HepG2 (cell line): ENCODE data around the gene CA9. TPM values are rescaled to one million over a fixed set of nuclear protein-coding genes. Genes with fewer than 3 reads are reported as not detected.

Experiments used
- ADNP ChIP-seq: sonication (generic); formaldehyde crosslinking; IDR thresholded peaks from 2 replicates; pipeline ENCODE4 v1.4.0; 2020; ENCODE audit warnings: missing genetic modification reagents
- AGO2 ChIP-seq: fragments of 200-400 bp; formaldehyde crosslinking; optimal IDR thresholded peaks from 2 replicates; pipeline ENCODE3; 2017; ENCODE audit warnings: mild to moderate bottlenecking, low read depth, low read length, moderate library complexity
- CTCF ChIP-seq: sonication (generic); formaldehyde crosslinking; IDR thresholded peaks from 2 replicates; pipeline ENCODE4 v1.5.0; 2020; ENCODE audit warnings: mild to moderate bottlenecking, missing genetic modification reagents, moderate library complexity
- FOSL1 ChIP-seq: sonication (generic); formaldehyde crosslinking; IDR thresholded peaks from 2 replicates; pipeline ENCODE4 v1.9.0; 2021; ENCODE audit warnings: missing genetic modification reagents, borderline replicate concordance
- GMEB1 ChIP-seq: sonication (generic); formaldehyde crosslinking; IDR thresholded peaks from 2 replicates; pipeline ENCODE4 v1.5.1; 2020; ENCODE audit warnings: missing genetic modification reagents, mild to moderate bottlenecking, borderline replicate concordance
- GPBP1L1 ChIP-seq: sonication (generic); formaldehyde crosslinking; IDR thresholded peaks from 2 replicates; pipeline ENCODE4 v1.5.0; 2020; ENCODE audit warnings: mild to moderate bottlenecking, missing genetic modification reagents
- HIC2 ChIP-seq: sonication (generic); formaldehyde crosslinking; IDR thresholded peaks from 2 replicates; pipeline ENCODE4 v1.9.0; 2022; ENCODE audit warnings: low read depth, missing genetic modification reagents
- MED8 ChIP-seq: sonication (generic); formaldehyde crosslinking; IDR thresholded peaks from 2 replicates; pipeline ENCODE4 v1.8.1; 2023; ENCODE audit warnings: mild to moderate bottlenecking, missing genetic modification reagents; ENCODE audit not compliant: insufficient replicate concordance
- NAIF1 ChIP-seq: sonication (generic); formaldehyde crosslinking; IDR thresholded peaks from 2 replicates; pipeline ENCODE4 v1.5.0; 2020; ENCODE audit warnings: mild to moderate bottlenecking, missing genetic modification reagents, borderline replicate concordance
- PBX2 ChIP-seq: IDR thresholded peaks from 2 replicates; pipeline ENCODE4 v1.6.1; 2016; ENCODE audit warnings: control low read depth
- PITX1 ChIP-seq: sonication (generic); formaldehyde crosslinking; IDR thresholded peaks from 2 replicates; pipeline ENCODE4 v1.5.1; 2020; ENCODE audit warnings: mild to moderate bottlenecking, missing genetic modification reagents
- SSRP1 ChIP-seq: IDR thresholded peaks from 2 replicates; pipeline ENCODE4 v1.6.1; 2016; ENCODE audit warnings: control low read depth
- THYN1 ChIP-seq: sonication (generic); formaldehyde crosslinking; IDR thresholded peaks from 2 replicates; pipeline ENCODE4 v1.8.1; 2023; ENCODE audit warnings: low read depth, mild to moderate bottlenecking, moderate library complexity, missing genetic modification reagents, borderline replicate concordance
- TOE1 ChIP-seq: sonication (generic); formaldehyde crosslinking; IDR thresholded peaks from 2 replicates; pipeline ENCODE4 v1.4.0; 2020; ENCODE audit warnings: mild to moderate bottlenecking, missing genetic modification reagents
- TSC22D2 ChIP-seq: sonication (generic); formaldehyde crosslinking; IDR thresholded peaks from 2 replicates; pipeline ENCODE4 v1.5.1; 2020; ENCODE audit warnings: missing genetic modification reagents, mild to moderate bottlenecking, borderline replicate concordance
- ZBTB7A ChIP-seq: sonication (generic); formaldehyde crosslinking; IDR thresholded peaks from 2 replicates; pipeline ENCODE4 v1.8.0; 2022; ENCODE audit warnings: mild to moderate bottlenecking, missing genetic modification reagents
- ZBTB8A ChIP-seq: sonication (generic); formaldehyde crosslinking; IDR thresholded peaks from 2 replicates; pipeline ENCODE4 v1.4.0; 2020; ENCODE audit warnings: mild to moderate bottlenecking, low read depth, missing genetic modification reagents, borderline replicate concordance
- ZFX ChIP-seq: sonication (generic); formaldehyde crosslinking; IDR thresholded peaks from 2 replicates; pipeline ENCODE4 v1.4.0; 2020; ENCODE audit warnings: mild to moderate bottlenecking, low read depth, missing genetic modification reagents, moderate library complexity
- ZKSCAN1 ChIP-seq: fragments of 150-350 bp; IDR thresholded peaks from 2 replicates; pipeline ENCODE4 v1.6.1; 2014; ENCODE audit warnings: low read length
- ZNF101 ChIP-seq: sonication (generic); formaldehyde crosslinking; IDR thresholded peaks from 2 replicates; pipeline ENCODE4 v1.4.0; 2020; ENCODE audit warnings: mild to moderate bottlenecking, low read depth, missing genetic modification reagents, borderline replicate concordance
- ZNF430 ChIP-seq: sonication (generic); formaldehyde crosslinking; IDR thresholded peaks from 2 replicates; pipeline ENCODE4 v1.9.0; 2021; ENCODE audit warnings: mild to moderate bottlenecking, missing genetic modification reagents
- ZNF615 ChIP-seq: sonication (generic); formaldehyde crosslinking; IDR thresholded peaks from 2 replicates; pipeline ENCODE4 v1.5.0; 2020; ENCODE audit warnings: mild to moderate bottlenecking, missing genetic modification reagents, borderline replicate concordance
- polyA plus RNA-seq, 8 experiments: library from polyadenylated mRNA; depleted of rRNA in 3 of 8; stranded (reverse) in 7 of 8; unstranded in 1 of 8; fragments of >200 nt; fragmentation: Illumina TruSeq in 4 of 8; extraction: Trizol in 4 of 8; gene quantifications; 2 replicates each; pipeline versions ENCODE4 v1.2.1 to v1.2.3, GENCODE V29; 2011 to 2016; ENCODE audit warnings: low read depth in 4 of 8, missing spikeins in 1 of 8, mixed read lengths in 1 of 8; ENCODE audit not compliant: insufficient read depth in 1 of 8
- total RNA-seq, 5 experiments: library from RNA; depleted of rRNA; stranded (reverse); fragments of >200 nt; fragmentation: Illumina TruSeq; extraction: Trizol; gene quantifications; 2 replicates each; pipeline ENCODE4 v1.2.3, GENCODE V29; 2016; ENCODE audit warnings: low read depth in 1 of 5

The CA9 gene
- total and polyA plus RNA-seq, 2 of the 13 experiments (the other 11 are each of a cell fraction or from before 2014, with no cell fraction given): 0.13 to 152 TPM

GRCh38 chr9:35657546-35658136 lies 16.1 kb upstream of the CA9 start, which contains the start of gene RMRP (continued):
- peak; percentile 97 for TF ChIP-seq GMEB1 (CRISPR knock-in tag)
- TF ChIP-seq TOE1 (CRISPR knock-in tag): 0 out of 2 replicates have a peak, but pooled peaks have one; percentile 34
- no peak for TF ChIP-seq PBX2 (CRISPR knock-in tag)
- peak; percentile 65 for TF ChIP-seq CTCF
- TF ChIP-seq THYN1 (CRISPR knock-in tag): no peak
- TF ChIP-seq SSRP1: peak; percentile 99
- peak; percentile 53; the same call in 1 of the 2 replicates for TF ChIP-seq ZBTB8A
- TF ChIP-seq NAIF1 (CRISPR knock-in tag): peak; percentile 97
- TF ChIP-seq GPBP1L1 (CRISPR knock-in tag): no peak
- no peak; the same call in 1 of the 2 replicates for TF ChIP-seq TSC22D2
- peak; percentile 86 for TF ChIP-seq PITX1 (CRISPR knock-in tag)
- peak; percentile 35; the same call in 1 of the 2 replicates for TF ChIP-seq FOSL1 (CRISPR knock-in tag)
- TF ChIP-seq ZNF101: no peak
- TF ChIP-seq AGO2: no peak
- peak; percentile 9; the same call in 1 of the 2 replicates for TF ChIP-seq ZKSCAN1
- TF ChIP-seq ZNF615 (CRISPR knock-in tag): no peak
- TF ChIP-seq MED8 (CRISPR knock-in tag): no peak
- peak; percentile 46; the same call in 1 of the 2 replicates for TF ChIP-seq HIC2 (CRISPR knock-in tag)
- peak; percentile 72 for TF ChIP-seq ZFX (CRISPR knock-in tag)
- TF ChIP-seq ADNP: peak; percentile 71; the same call in 1 of the 2 replicates
- TF ChIP-seq ZNF430 (CRISPR knock-in tag): peak; percentile 94; the same call in 1 of the 2 replicates
- TF ChIP-seq ZBTB7A (CRISPR knock-in tag): peak; percentile 89
